Lower lobe of right lung (tissue), 2 donors: ENCODE measurements around the gene NCKAP5L. TPM values are rescaled to one million over a fixed set of nuclear protein-coding genes. Genes with fewer than 3 reads are reported as not detected.

Experiments used
- ATAC-seq, 2 donors: fragments of 200-7000 bp; cut with Tn5 transposase; one replicate each; pipeline ENCODE4 v1.9.1; 2020 to 2022; ENCODE audit warnings: mild to moderate bottlenecking in 2 of 2, moderate library complexity in 2 of 2
- DNase-seq: peaks from one replicate; pipeline ENCODE4 v3.0.0-alpha.2; 2020
- H3K27ac ChIP-seq: fragments of 200-600 bp; one replicate; pipeline ENCODE4 v1.8.0; 2022
- H3K27me3 ChIP-seq: fragments of 200-600 bp; one replicate; pipeline ENCODE4 v1.8.0; 2022; ENCODE audit warnings: low read depth
- H3K36me3 ChIP-seq: fragments of 200-600 bp; one replicate; pipeline ENCODE4 v1.8.0; 2022; ENCODE audit warnings: mild to moderate bottlenecking
- H3K4me1 ChIP-seq: fragments of 200-600 bp; one replicate; pipeline ENCODE4 v1.8.0; 2022
- H3K4me3 ChIP-seq: fragments of 200-600 bp; one replicate; pipeline ENCODE4 v1.8.0; 2022; ENCODE audit warnings: mild to moderate bottlenecking
- H3K9me3 ChIP-seq: fragments of 200-600 bp; one replicate; pipeline ENCODE4 v1.8.0; 2022
- intact Hi-C: fragments of 100-400 bp; cut with DNase I; formaldehyde crosslinking; loops from one replicate; pipeline ENCODE4 v1.11.0; 2022
- total RNA-seq: library from RNA; stranded (reverse); fragmentation: NEBNext Ultra II Directional; extraction: Animal tissue kit (Norgen Biotek cat#: 25700); gene quantifications from one replicate; pipeline ENCODE4 v1.2.1, GENCODE V29; 2021
- TF ChIP-seq, protein P1 (sequence below): fragments of 200-600 bp; IDR thresholded peaks from one replicate; pipeline ENCODE4 v1.8.0; 2022; ENCODE audit warnings: antibody characterized with exemption, mild to moderate bottlenecking
- donor health status: DM: no; HTN: yes; CAD: no; lungs with severe emphysema.

Gene NCKAP5L
- total RNA-seq, 1 donor from 2014 or later: 24.5 TPM

DNA sequence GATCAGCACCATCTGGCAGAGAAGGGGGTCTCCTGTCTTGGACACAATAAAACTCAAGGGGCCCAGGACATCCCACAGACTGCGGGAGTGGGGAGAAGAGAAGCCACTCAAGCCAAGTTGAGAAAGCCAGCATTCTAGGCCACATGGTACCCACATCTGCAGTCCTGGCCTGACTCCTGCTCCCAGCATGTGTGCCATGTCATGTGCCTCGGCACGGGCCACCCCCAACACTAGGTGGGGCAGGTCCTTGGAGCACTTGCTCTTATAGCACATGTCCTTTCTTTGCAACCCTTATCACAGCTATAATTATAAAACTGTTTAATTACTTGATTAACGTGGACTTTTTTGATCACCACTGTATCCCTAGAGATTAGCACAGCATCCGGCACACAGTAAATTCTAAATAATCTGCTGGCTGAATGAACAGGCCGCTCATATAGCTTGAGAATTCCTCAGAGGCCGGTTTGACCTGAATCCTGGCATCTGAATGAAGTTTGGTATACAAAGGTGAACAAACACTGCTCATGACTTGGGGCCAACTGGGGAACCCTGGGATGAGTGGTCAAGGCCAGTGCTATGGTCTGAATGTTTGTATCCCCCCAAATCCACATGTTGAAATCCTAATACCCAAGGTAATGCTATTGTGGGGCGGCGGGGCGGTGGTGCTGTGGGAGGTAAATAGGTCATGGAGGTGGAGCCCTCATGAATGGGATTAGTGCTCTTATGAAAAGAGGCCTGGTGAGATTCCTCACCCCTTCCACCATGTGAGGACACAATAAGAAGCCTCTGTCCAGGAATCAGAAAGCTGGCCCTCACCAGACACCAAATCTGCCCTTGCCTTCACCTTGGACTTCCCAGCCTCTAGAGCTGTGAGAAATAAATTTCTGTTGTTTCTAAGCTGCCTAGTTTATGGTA, 6.6 kb downstream of the NCKAP5L start:
- TF ChIP-seq, protein P1, sequence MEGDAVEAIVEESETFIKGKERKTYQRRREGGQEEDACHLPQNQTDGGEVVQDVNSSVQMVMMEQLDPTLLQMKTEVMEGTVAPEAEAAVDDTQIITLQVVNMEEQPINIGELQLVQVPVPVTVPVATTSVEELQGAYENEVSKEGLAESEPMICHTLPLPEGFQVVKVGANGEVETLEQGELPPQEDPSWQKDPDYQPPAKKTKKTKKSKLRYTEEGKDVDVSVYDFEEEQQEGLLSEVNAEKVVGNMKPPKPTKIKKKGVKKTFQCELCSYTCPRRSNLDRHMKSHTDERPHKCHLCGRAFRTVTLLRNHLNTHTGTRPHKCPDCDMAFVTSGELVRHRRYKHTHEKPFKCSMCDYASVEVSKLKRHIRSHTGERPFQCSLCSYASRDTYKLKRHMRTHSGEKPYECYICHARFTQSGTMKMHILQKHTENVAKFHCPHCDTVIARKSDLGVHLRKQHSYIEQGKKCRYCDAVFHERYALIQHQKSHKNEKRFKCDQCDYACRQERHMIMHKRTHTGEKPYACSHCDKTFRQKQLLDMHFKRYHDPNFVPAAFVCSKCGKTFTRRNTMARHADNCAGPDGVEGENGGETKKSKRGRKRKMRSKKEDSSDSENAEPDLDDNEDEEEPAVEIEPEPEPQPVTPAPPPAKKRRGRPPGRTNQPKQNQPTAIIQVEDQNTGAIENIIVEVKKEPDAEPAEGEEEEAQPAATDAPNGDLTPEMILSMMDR: no peak
- no peaks in the 10 kb centered on the region for H3K9me3 ChIP-seq
- DNase-seq (no peak), ATAC-seq (no peak)
- H3K4me1 ChIP-seq: peaks cover 36% of the 10 kb centered on the region
- H3K27me3 ChIP-seq: no peaks in the 10 kb centered on the region
- no peaks in the 10 kb centered on the region for H3K36me3 ChIP-seq
- H3K27ac ChIP-seq: no peak overlapping the region
- intact Hi-C loops: no loop called here
- no peak overlapping the region for H3K4me3 ChIP-seq

DNA sequence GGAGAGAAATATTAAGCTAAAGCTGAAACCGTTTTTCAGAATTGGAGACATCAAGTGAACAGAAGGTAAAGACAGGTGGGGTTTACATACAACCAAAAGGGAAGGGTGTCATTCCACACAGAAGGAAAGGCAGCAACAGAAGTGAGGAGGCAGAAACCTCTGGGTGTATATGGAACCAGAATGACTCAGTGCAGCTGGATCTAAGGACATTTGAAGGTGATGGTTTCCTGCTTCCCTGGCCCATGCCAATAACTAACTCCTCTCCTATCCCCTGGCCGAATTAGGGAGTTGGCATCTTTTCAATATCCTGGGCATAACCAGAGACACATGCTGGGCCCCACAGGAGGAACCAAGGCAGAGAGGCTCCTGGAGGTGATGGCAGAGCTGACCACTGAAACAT, 8.4 kb downstream of the NCKAP5L start:
- TF ChIP-seq, protein P1: no peak
- H3K36me3 ChIP-seq: no peaks in the 10 kb centered on the region
- intact Hi-C loops: no loop called here
- H3K27ac ChIP-seq: no peak overlapping the region
- H3K9me3 ChIP-seq: no peaks in the 10 kb centered on the region
- DNase-seq: no peak
- no peaks in the 10 kb centered on the region for H3K27me3 ChIP-seq
- no peak overlapping the region for H3K4me3 ChIP-seq
- peaks cover 18% of the 10 kb centered on the region for H3K4me1 ChIP-seq
- ATAC-seq: no peak

DNA sequence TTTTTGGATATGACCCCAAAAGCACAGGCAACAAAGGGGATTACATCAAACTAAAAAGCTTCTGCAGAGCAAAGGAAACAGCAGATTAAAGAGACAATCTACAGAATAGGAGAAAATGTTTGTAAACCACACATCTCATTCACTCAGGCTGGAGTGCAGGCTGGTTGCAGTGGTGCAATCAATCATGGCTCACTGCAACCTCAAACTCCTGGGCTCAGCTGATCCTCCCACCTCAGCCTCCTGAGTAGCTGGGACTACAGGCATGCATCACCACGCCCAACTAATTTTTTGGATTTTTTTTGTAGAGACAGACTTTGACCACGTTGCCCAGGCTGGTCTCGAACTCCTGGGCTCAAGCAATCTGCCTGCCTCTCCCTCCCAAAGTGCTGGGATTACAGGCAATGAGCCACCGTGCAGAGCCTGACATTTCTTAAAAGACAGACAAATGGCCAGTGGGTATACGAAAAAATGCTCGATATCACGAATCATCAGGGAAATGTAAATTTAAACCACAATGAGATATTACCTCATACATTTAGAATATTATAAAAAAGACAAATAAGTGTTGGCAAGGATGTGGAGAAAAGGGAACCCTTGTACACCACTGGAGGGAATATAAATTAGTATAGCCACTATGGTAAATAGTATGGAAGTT, 9.8 kb downstream of the NCKAP5L start:
- intact Hi-C loops: no loop called here
- Histone ChIP-seq H3K4me1 (peaks cover 16% of the 10 kb centered on the region), H3K9me3 (no peaks in the 10 kb centered on the region)

DNA sequence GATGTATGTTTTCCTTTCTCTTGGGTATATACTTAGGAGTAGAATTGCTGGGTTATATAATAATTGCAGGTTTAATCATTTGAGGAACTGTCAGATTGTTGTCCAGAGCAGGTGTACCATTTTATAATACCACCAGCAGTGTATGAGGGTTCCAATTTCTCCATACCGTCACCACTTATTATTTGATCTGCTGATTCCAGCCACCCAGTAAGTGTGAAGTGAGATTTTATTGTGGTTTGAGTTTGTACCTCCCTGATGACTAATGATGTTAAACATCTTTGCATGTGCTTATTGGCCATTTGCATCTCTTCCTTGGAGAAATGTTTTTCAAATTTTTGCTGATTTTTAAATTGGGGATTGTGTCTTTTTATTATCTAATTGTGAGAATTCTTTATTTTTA, 15.1 kb downstream of the NCKAP5L start:
- ATAC-seq: no peak
- H3K27ac ChIP-seq: no peak overlapping the region

More for the DNA sequence above, 9.8 kb downstream of the NCKAP5L start:
- Histone ChIP-seq H3K4me3 (no peak overlapping the region), H3K27ac (no peak overlapping the region), H3K27me3 (no peaks in the 10 kb centered on the region), H3K36me3 (no peaks in the 10 kb centered on the region)
- TF ChIP-seq, protein P1: no peak
- ATAC-seq (no peak), DNase-seq (no peak)

DNA sequence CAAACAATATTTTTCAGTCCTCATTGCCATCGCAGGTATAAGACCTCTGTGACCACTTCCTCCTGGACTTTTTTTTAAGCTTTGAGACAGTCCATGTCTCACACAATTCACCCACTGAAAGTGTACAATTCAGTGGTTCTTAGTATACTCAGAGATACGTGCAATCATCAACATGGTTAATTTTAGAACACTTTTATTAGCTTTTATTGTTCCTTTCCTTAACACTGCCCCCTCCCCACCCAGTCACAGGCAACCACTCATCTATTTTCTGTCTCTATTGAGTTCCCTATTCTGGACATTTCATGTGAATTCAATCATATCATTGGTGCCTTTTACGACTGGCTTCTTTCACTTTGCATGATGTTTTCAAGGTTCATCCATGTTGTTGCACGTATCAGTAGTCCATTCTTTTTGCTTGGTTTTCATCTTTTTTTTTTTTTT, 16.2 kb downstream of the NCKAP5L start:
- Histone ChIP-seq H3K27ac (no peak overlapping the region), H3K27me3 (no peaks in the 10 kb centered on the region), H3K4me1 (peaks cover 29% of the 10 kb centered on the region), H3K4me3 (no peak overlapping the region), H3K9me3 (no peaks in the 10 kb centered on the region), H3K36me3 (peaks cover 11% of the 10 kb centered on the region)
- no peak for DNase-seq
- no peak for ATAC-seq
- TF ChIP-seq, protein P1: no peak
- intact Hi-C loops: no loop called here

More for the DNA sequence above, 15.1 kb downstream of the NCKAP5L start:
- intact Hi-C loops: no loop called here
- H3K27me3 ChIP-seq: no peaks in the 10 kb centered on the region
- H3K4me1 ChIP-seq: peaks cover 24% of the 10 kb centered on the region
- H3K4me3 ChIP-seq: no peak overlapping the region
- no peaks in the 10 kb centered on the region for H3K9me3 ChIP-seq
- peaks cover 4% of the 10 kb centered on the region for H3K36me3 ChIP-seq
- no peak for DNase-seq
- TF ChIP-seq, protein P1: no peak
